Suprapubic skin (tissue), 3 donors: ENCODE measurements around the gene MCF2L.

Source experiments
- CTCF ChIP-seq, 2 donors: fragments of 200-600 bp in 1 of 2; fragments of 450-650 bp in 1 of 2; sonication (generic) in 1 of 2; IDR thresholded peaks; one replicate each; pipeline ENCODE4 v1.5.1; 2016 to 2019; ENCODE audit warnings: antibody characterized with exemption in 2 of 2, mild to moderate bottlenecking in 1 of 2, moderate library complexity in 1 of 2
- POLR2AphosphoS5 ChIP-seq, 3 donors: sonication (generic); formaldehyde crosslinking; IDR thresholded peaks; one replicate each; pipeline ENCODE4 v1.6.1; 2017; ENCODE audit warnings: antibody characterized with exemption in 3 of 3

- TF ChIP-seq CTCF (IDR thresholded peaks at IDR 0.05) (no peak), POLR2AphosphoS5 (IDR thresholded peaks at IDR 0.05) (no peak)
These were observed 43.0 kb upstream of the MCF2L start for GRCh38 chr13:112926003-112926402.
